NCI-H1694 treated with DMSO at 0.1 percent for 48 hours (cell line): ENCODE results near the gene GGA3.
"Not testable (repeated sequence)": the region's sequence is repeated elsewhere in the genome, so short reads cannot be mapped to it uniquely, and the experiment has no call there.

Source experiments
- DNase-seq: peaks from one replicate; lab custom pipeline; 2025; lab: John Stamatoyannopoulos, UW

GGA3 gene

GRCh38 chr17:75218131-75218530 is 43.3 kb downstream of the GGA3 start:
- no peak for DNase-seq

- DNase-seq = no peak
Measured at GRCh38 chr17:75209061-75209460, 52.3 kb downstream of the GGA3 start.

GRCh38 chr17:75208161-75208560 is 53.2 kb downstream of the GGA3 start:
- DNase-seq = no peak

- no peak for DNase-seq
Measured at GRCh38 chr17:75207760-75208159, 53.6 kb downstream of the GGA3 start.

GRCh38 chr17:75207050-75207407 is 54.4 kb downstream of the GGA3 start:
- not testable (repeated sequence) for DNase-seq

- no peak for DNase-seq
Measured at GRCh38 chr17:75205793-75206163, 55.6 kb downstream of the GGA3 start.

GRCh38 chr17:75205037-75205792 is 56.2 kb downstream of the GGA3 start, which contains the start of gene NUP85:
Gene NUP85, plus strand, starts transcription at chr17:75205679. Its CDS starts 83 bp downstream, at chr17:75205762.
- peak; percentile 79 for DNase-seq

GRCh38 chr17:75199886-75200618 is 61.4 kb downstream of the GGA3 start:
- DNase-seq = no peak

- no peak for DNase-seq
Measured at GRCh38 chr17:75194879-75195278, 66.5 kb downstream of the GGA3 start.

GRCh38 chr17:75191584-75191983 is 69.8 kb downstream of the GGA3 start:
- DNase-seq = no peak

GRCh38 chr17:75188614-75189013 is 72.8 kb downstream of the GGA3 start:
- no peak for DNase-seq
